HepG2 (cell line): ENCODE results near the gene SCUBE1.

ENCODE experiments used
- CREM ChIP-seq, 2 experiments: sonication (generic) in 1 of 2; formaldehyde crosslinking in 1 of 2; IDR thresholded peaks; 2 replicates each; pipeline versions ENCODE4 v1.4.0 to v1.6.1; 2016 to 2020; ENCODE audit warnings: antibody characterized with exemption in 1 of 2, mild to moderate bottlenecking in 1 of 2, missing genetic modification reagents in 1 of 2
- EZH2 ChIP-seq: conservative IDR thresholded peaks from 2 replicates; pipeline ENCODE4 v1.6.1; 2012; ENCODE audit warnings: mild to moderate bottlenecking, low read depth, low read length, moderate library complexity
- HNRNPH1 ChIP-seq: fragments of 200-400 bp; formaldehyde crosslinking; optimal IDR thresholded peaks from 2 replicates; pipeline ENCODE3; 2017; ENCODE audit warnings: mild to moderate bottlenecking, low read depth, low read length
- MYC ChIP-seq: sonication (generic); formaldehyde crosslinking; IDR thresholded peaks from 2 replicates; pipeline ENCODE4 v1.9.0; 2021; ENCODE audit warnings: missing genetic modification reagents, borderline replicate concordance
- POLR2AphosphoS5 ChIP-seq: IDR thresholded peaks from 2 replicates; pipeline ENCODE4 v1.6.1; 2012; ENCODE audit warnings: low read depth, low read length
- SRSF1 ChIP-seq: fragments of 200-400 bp; formaldehyde crosslinking; optimal IDR thresholded peaks from 2 replicates; pipeline ENCODE3; 2017; ENCODE audit warnings: mild to moderate bottlenecking, low read depth, low read length, moderate library complexity
- SUZ12 ChIP-seq: fragments of 150-350 bp; IDR thresholded peaks from 2 replicates; pipeline ENCODE4 v1.6.1; 2014; ENCODE audit warnings: low read depth, low read length
- THAP7 ChIP-seq: sonication (generic); formaldehyde crosslinking; IDR thresholded peaks from 2 replicates; pipeline ENCODE4 v1.8.1; 2023; ENCODE audit warnings: mild to moderate bottlenecking, missing genetic modification reagents
- ZFY ChIP-seq: sonication (generic); formaldehyde crosslinking; IDR thresholded peaks from 2 replicates; pipeline ENCODE4 v1.4.0; 2020; ENCODE audit warnings: missing genetic modification reagents
- TF ChIP-seq, protein P1 (sequence below): sonication (generic); formaldehyde crosslinking; IDR thresholded peaks from 2 replicates; pipeline ENCODE4 v1.5.0; 2020; ENCODE audit warnings: mild to moderate bottlenecking, missing genetic modification reagents, moderate library complexity

DNA sequence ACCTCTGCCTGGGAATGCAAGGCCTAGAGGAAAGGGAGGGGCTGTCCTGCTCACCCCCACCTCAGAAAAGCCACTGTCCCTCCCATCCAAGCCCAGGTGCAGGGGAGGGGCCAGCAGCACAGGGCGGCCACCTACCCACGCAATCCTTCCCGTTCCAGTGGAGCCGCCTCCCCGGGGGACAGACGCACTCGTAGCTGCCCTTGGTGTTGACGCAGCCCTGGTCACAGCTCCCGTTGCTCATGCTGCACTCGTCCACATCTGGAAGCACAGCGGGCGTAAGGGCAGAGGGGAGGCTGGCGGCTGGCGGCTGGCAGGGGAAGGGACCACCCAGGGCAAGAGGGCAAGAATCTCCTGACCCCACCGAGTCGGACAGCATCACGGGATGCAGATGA, 115.9 kb downstream of the SCUBE1 start:
- TF ChIP-seq SUZ12, result no peak
- TF ChIP-seq EZH2, result no peak
- no peak for TF ChIP-seq POLR2AphosphoS5
- TF ChIP-seq HNRNPH1, result no peak
- no peak for TF ChIP-seq MYC (CRISPR knock-in tag)
- TF ChIP-seq SRSF1, result no peak
- no peak for TF ChIP-seq THAP7 (CRISPR knock-in tag)
- TF ChIP-seq, protein P1, sequence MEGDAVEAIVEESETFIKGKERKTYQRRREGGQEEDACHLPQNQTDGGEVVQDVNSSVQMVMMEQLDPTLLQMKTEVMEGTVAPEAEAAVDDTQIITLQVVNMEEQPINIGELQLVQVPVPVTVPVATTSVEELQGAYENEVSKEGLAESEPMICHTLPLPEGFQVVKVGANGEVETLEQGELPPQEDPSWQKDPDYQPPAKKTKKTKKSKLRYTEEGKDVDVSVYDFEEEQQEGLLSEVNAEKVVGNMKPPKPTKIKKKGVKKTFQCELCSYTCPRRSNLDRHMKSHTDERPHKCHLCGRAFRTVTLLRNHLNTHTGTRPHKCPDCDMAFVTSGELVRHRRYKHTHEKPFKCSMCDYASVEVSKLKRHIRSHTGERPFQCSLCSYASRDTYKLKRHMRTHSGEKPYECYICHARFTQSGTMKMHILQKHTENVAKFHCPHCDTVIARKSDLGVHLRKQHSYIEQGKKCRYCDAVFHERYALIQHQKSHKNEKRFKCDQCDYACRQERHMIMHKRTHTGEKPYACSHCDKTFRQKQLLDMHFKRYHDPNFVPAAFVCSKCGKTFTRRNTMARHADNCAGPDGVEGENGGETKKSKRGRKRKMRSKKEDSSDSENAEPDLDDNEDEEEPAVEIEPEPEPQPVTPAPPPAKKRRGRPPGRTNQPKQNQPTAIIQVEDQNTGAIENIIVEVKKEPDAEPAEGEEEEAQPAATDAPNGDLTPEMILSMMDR (CRISPR knock-in tag), result no peak
- TF ChIP-seq ZFY (CRISPR knock-in tag), result no peak
- TF ChIP-seq CREM (IDR thresholded peaks at IDR 0.05), result no peak
- no peak for TF ChIP-seq CREM (CRISPR knock-in tag; IDR thresholded peaks at IDR 0.05)
